SKM-1 (cell line): Measurements from ENCODE around the gene PRUNE2.

Source experiments
- DNase-seq: peaks from one replicate; lab custom pipeline; 2025; ENCODE audit not compliant: unreplicated experiment; lab: John Stamatoyannopoulos, UW

PRUNE2 gene

GRCh38 chr9:76581731-76582130 lies 324.2 kb downstream of the PRUNE2 start:
- DNase-seq = no peak

GRCh38 chr9:76580820-76581219 lies 325.1 kb downstream of the PRUNE2 start:
- no peak for DNase-seq

- DNase-seq = no peak
Measured at GRCh38 chr9:76580188-76580587, 325.7 kb downstream of the PRUNE2 start.

- DNase-seq = peak; percentile 70
Measured at GRCh38 chr9:76576344-76576743, 329.6 kb downstream of the PRUNE2 start.

GRCh38 chr9:76575761-76576160 lies 330.2 kb downstream of the PRUNE2 start:
- no peak for DNase-seq

GRCh38 chr9:76573905-76574760 lies 331.8 kb downstream of the PRUNE2 start:
- no peak for DNase-seq

- no peak for DNase-seq
Measured at GRCh38 chr9:76573408-76573807, 332.5 kb downstream of the PRUNE2 start.

- DNase-seq = no peak
Measured at GRCh38 chr9:76572151-76572550, 333.8 kb downstream of the PRUNE2 start.

GRCh38 chr9:76571743-76572146 lies 334.2 kb downstream of the PRUNE2 start:
- DNase-seq = no peak

GRCh38 chr9:76571288-76571687 lies 334.6 kb downstream of the PRUNE2 start:
- no peak for DNase-seq

GRCh38 chr9:76570826-76571225 lies 335.1 kb downstream of the PRUNE2 start:
- no peak for DNase-seq

- no peak for DNase-seq
Measured at GRCh38 chr9:76567086-76567485, 338.8 kb downstream of the PRUNE2 start.

- DNase-seq = no peak
Measured at GRCh38 chr9:76564297-76564696, 341.6 kb downstream of the PRUNE2 start.

GRCh38 chr9:76562511-76562911 lies 343.4 kb downstream of the PRUNE2 start:
- DNase-seq = no peak

- DNase-seq = no peak
Measured at GRCh38 chr9:76561900-76562299, 344.0 kb downstream of the PRUNE2 start.
